ENCODE results near the gene TNFRSF8. TPM values are rescaled to one million over a fixed set of nuclear protein-coding genes. Genes with fewer than 3 reads are reported as not detected.

TNFRSF8 gene
- polyA plus RNA-seq, 1 donor (not counting 4 experiments of a cell fraction or from before 2014, with no cell fraction given), result 0.03 TPM

DNA sequence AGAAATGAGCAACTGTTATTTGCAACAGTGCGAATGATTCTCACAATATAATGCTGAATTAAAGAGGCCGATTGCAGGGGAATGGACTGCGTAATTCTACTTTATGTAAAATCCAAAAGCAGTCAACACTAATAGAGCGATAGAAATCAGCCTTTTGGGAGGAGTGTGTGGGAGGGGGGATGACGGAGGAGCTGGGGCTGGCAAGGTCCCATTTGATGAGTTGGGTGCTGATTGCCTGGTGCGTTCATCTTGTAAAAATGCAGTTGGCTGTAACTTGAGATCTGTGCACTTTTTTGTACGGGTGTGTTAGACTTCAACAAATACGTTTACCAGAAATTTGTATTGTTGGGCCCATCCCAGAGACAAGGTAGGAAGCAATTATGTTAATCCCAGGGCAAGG lies 20.7 kb downstream of the TNFRSF8 start:
- DNase-seq (ENCODE audit: low read depth, low spot score) (no peak), FAIRE-seq (no peak)
- Histone ChIP-seq H2AFZ (ENCODE audit: control insufficient read depth, low read length) (no peak overlapping the region), H3K9ac (ENCODE audit: control insufficient read depth, extremely low read depth, insufficient read depth, low read length) (no peak overlapping the region), H3K79me2 (ENCODE audit: control insufficient read depth, insufficient read depth, low read length) (no peaks in the 10 kb centered on the region), H3K36me3 (ENCODE audit: control insufficient read depth in 2 of 2, extremely low read depth in 1 of 2, insufficient read depth in 2 of 2, low read length in 2 of 2) (no peaks in the 10 kb centered on the region), H3K27ac (ENCODE audit: control insufficient read depth, insufficient read depth, low read length) (no peak overlapping the region), H3K27me3 (ENCODE audit: control insufficient read depth, extremely low read depth, insufficient read depth, low read length) (peaks cover 8% of the 10 kb centered on the region), H4K20me1 (ENCODE audit: control insufficient read depth, extremely low read depth, insufficient read depth, low read length) (no peaks in the 10 kb centered on the region), H3K4me1 (ENCODE audit: control insufficient read depth, extremely low read depth, insufficient read depth, low read length) (no peaks in the 10 kb centered on the region), H3K9me3 (ENCODE audit: control insufficient read depth, low read depth, low read length) (no peaks in the 10 kb centered on the region), H3K9me1 (ENCODE audit: control insufficient read depth, extremely low read depth, insufficient read depth, low read length) (no peaks in the 10 kb centered on the region), H3K4me2 (ENCODE audit: control insufficient read depth, extremely low read depth, insufficient read depth, low read depth, low read length) (no peak overlapping the region), H3K4me3 (ENCODE audit: control insufficient read depth in 2 of 3, extremely low read depth in 1 of 3, insufficient read depth in 2 of 3, low read depth in 1 of 3, low read length in 3 of 3) (no peak overlapping the region)
- TF ChIP-seq EZH2 (IDR thresholded peaks at IDR 0.05; ENCODE audit: low read length), result no peak
- TF ChIP-seq, protein P1, sequence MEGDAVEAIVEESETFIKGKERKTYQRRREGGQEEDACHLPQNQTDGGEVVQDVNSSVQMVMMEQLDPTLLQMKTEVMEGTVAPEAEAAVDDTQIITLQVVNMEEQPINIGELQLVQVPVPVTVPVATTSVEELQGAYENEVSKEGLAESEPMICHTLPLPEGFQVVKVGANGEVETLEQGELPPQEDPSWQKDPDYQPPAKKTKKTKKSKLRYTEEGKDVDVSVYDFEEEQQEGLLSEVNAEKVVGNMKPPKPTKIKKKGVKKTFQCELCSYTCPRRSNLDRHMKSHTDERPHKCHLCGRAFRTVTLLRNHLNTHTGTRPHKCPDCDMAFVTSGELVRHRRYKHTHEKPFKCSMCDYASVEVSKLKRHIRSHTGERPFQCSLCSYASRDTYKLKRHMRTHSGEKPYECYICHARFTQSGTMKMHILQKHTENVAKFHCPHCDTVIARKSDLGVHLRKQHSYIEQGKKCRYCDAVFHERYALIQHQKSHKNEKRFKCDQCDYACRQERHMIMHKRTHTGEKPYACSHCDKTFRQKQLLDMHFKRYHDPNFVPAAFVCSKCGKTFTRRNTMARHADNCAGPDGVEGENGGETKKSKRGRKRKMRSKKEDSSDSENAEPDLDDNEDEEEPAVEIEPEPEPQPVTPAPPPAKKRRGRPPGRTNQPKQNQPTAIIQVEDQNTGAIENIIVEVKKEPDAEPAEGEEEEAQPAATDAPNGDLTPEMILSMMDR (optimal IDR thresholded peaks at IDR 0.05 in 1 of 3, IDR thresholded peaks at IDR 0.05 in 1 of 3, conservative IDR thresholded peaks at IDR 0.05 in 1 of 3; ENCODE audit: extremely low read depth in 1 of 3, insufficient read depth in 2 of 3, low read length in 3 of 3), result no peak
- dilution Hi-C loops (cut with MboI; ENCODE audit: extremely low pct_ligation_motif_present, low sequenced_read_pairs), result no loop called here

DNA sequence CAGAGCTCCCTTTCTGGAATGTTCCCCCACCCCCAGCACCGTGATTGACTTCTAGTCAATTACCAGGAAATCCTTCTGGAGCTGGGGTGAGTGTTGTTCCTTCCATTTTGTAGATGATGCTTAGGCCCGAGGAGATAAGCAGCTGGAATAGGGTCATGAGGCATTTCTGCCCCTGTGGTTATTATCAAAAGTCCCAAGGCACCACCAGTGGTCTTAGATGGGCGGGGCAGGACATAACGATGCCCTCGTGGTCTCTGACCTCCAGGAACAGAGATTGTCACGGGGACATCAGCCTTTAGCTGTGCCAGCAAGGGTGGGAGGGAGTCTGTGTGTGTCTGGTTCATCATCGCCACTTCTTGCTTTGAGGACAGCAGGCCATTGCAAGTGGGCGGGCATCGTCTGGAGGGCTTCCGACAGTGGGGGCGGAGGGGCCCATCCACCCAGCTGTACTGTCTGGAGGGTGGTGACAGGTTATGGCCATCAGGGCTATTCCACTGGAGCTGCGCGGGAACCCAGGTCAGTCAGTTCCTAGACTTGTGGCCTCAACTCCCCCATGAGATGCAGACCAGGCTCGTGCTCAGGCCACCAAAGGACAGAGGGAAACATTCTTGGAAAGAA lies 22.6 kb downstream of the TNFRSF8 start:
- Histone ChIP-seq H3K27me3 (ENCODE audit: control insufficient read depth, extremely low read depth, insufficient read depth, low read length) (no peaks in the 10 kb centered on the region), H3K9me1 (ENCODE audit: control insufficient read depth, extremely low read depth, insufficient read depth, low read length) (no peaks in the 10 kb centered on the region), H2AFZ (ENCODE audit: control insufficient read depth, low read length) (no peak overlapping the region), H3K9ac (ENCODE audit: control insufficient read depth, extremely low read depth, insufficient read depth, low read length) (no peak overlapping the region), H3K36me3 (ENCODE audit: control insufficient read depth in 2 of 2, extremely low read depth in 1 of 2, insufficient read depth in 2 of 2, low read length in 2 of 2) (no peaks in the 10 kb centered on the region), H3K27ac (ENCODE audit: control insufficient read depth, insufficient read depth, low read length) (no peak overlapping the region), H3K79me2 (ENCODE audit: control insufficient read depth, insufficient read depth, low read length) (no peaks in the 10 kb centered on the region), H3K4me2 (ENCODE audit: control insufficient read depth, extremely low read depth, insufficient read depth, low read depth, low read length) (no peak overlapping the region), H3K4me1 (ENCODE audit: control insufficient read depth, extremely low read depth, insufficient read depth, low read length) (no peaks in the 10 kb centered on the region), H3K9me3 (ENCODE audit: control insufficient read depth, low read depth, low read length) (no peaks in the 10 kb centered on the region), H4K20me1 (ENCODE audit: control insufficient read depth, extremely low read depth, insufficient read depth, low read length) (no peaks in the 10 kb centered on the region), H3K4me3 (ENCODE audit: control insufficient read depth in 2 of 3, extremely low read depth in 1 of 3, insufficient read depth in 2 of 3, low read depth in 1 of 3, low read length in 3 of 3) (no peak overlapping the region)
- FAIRE-seq (no peak), DNase-seq (ENCODE audit: low read depth, low spot score) (no peak)
- dilution Hi-C loops (cut with MboI; ENCODE audit: extremely low pct_ligation_motif_present, low sequenced_read_pairs), result no loop called here
- no peak for TF ChIP-seq EZH2 (IDR thresholded peaks at IDR 0.05; ENCODE audit: low read length)

DNA sequence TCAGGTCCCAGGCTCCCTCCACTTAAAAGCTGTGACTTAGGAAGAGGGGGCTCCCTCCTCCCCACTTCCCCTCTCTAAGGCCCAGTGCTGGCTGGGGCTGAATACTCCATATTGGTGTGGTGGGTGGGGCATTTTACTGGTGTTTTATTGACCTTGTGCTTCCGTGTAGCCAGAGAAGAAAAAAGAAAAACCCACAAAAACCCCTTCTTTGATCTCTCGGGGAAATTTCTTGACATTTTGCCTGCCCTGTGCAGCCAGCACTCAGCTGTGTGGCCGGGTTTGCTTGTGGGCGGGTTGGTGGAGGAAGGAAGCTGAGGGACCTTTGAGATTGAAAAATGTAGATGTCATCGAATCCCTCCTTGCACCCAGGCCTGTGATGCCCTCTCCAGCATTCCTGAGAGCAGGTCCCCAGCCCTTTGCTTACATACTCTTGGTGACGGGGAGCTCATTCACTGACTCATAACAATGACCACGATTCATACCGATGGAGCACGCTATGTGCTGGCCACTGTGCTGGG lies 24.8 kb downstream of the TNFRSF8 start:
- Histone ChIP-seq H2AFZ (ENCODE audit: control insufficient read depth, low read length) (no peak overlapping the region), H3K4me1 (ENCODE audit: control insufficient read depth, extremely low read depth, insufficient read depth, low read length) (no peaks in the 10 kb centered on the region), H3K27me3 (ENCODE audit: control insufficient read depth, extremely low read depth, insufficient read depth, low read length) (no peaks in the 10 kb centered on the region), H3K9me3 (ENCODE audit: control insufficient read depth, low read depth, low read length) (no peaks in the 10 kb centered on the region), H3K9ac (ENCODE audit: control insufficient read depth, extremely low read depth, insufficient read depth, low read length) (no peak overlapping the region), H3K4me3 (ENCODE audit: control insufficient read depth in 2 of 3, extremely low read depth in 1 of 3, insufficient read depth in 2 of 3, low read depth in 1 of 3, low read length in 3 of 3) (no peak overlapping the region), H3K4me2 (ENCODE audit: control insufficient read depth, extremely low read depth, insufficient read depth, low read depth, low read length) (no peak overlapping the region), H3K79me2 (ENCODE audit: control insufficient read depth, insufficient read depth, low read length) (no peaks in the 10 kb centered on the region), H3K27ac (ENCODE audit: control insufficient read depth, insufficient read depth, low read length) (no peak overlapping the region), H3K9me1 (ENCODE audit: control insufficient read depth, extremely low read depth, insufficient read depth, low read length) (no peaks in the 10 kb centered on the region), H4K20me1 (ENCODE audit: control insufficient read depth, extremely low read depth, insufficient read depth, low read length) (no peaks in the 10 kb centered on the region), H3K36me3 (ENCODE audit: control insufficient read depth in 2 of 2, extremely low read depth in 1 of 2, insufficient read depth in 2 of 2, low read length in 2 of 2) (no peaks in the 10 kb centered on the region)
- TF ChIP-seq, protein P1 (optimal IDR thresholded peaks at IDR 0.05 in 1 of 3, IDR thresholded peaks at IDR 0.05 in 1 of 3, conservative IDR thresholded peaks at IDR 0.05 in 1 of 3; ENCODE audit: extremely low read depth in 1 of 3, insufficient read depth in 2 of 3, low read length in 3 of 3), result no peak
- TF ChIP-seq EZH2 (IDR thresholded peaks at IDR 0.05; ENCODE audit: low read length), result no peak
- FAIRE-seq, result no peak
- dilution Hi-C loops (cut with MboI; ENCODE audit: extremely low pct_ligation_motif_present, low sequenced_read_pairs), result no loop called here
- DNase-seq (ENCODE audit: low read depth, low spot score), result no peak

Data from keratinocyte (primary cell).